ENCODE results near the gene MITF. TPM values are rescaled to one million over a fixed set of nuclear protein-coding genes. Genes with fewer than 3 reads are reported as not detected.

MITF gene
- total and polyA plus RNA-seq, 4 donors: 0.91 to 2.9 (median 2.3) TPM

GRCh38 chr3:69715204-69715603 is 24.1 kb upstream of the MITF start:
- no peaks in the 10 kb centered on the region for H3K36me3 ChIP-seq (ENCODE audit: control insufficient read depth in 4 of 4, insufficient read depth in 3 of 4, low read depth in 1 of 4, low read length in 3 of 4)
- WGBS: 82% methylated on average over 1 of the region's 1 CpG
- no peak overlapping the region for H3K9ac ChIP-seq (ENCODE audit: low read depth in 1 of 2, low read length in 2 of 2)
- H3K27ac ChIP-seq (ENCODE audit: low read depth in 1 of 2, low read length in 2 of 2): no peak overlapping the region
- H3K27me3 ChIP-seq (ENCODE audit: control insufficient read depth in 4 of 4, insufficient read depth in 4 of 4, low read length in 3 of 4): peaks cover 0 to 6% (median 0%) of the 10 kb centered on the region in 4 donors
- no peak overlapping the region for H3K4me3 ChIP-seq (ENCODE audit: low read depth in 1 of 3, low read length in 3 of 3)
- DNase-seq (ENCODE audit: low spot score): no peak
- no peaks in the 10 kb centered on the region for H3K4me1 ChIP-seq (ENCODE audit: control insufficient read depth in 4 of 4, insufficient read depth in 4 of 4, low read length in 3 of 4)
- no peaks in the 10 kb centered on the region for H3K9me3 ChIP-seq (ENCODE audit: control insufficient read depth in 4 of 4, low read length in 3 of 4)
- no peak for TF ChIP-seq MAX (IDR thresholded peaks at IDR 0.05)
- no peak for TF ChIP-seq REST (IDR thresholded peaks at IDR 0.05)
- TF ChIP-seq RAD21 (IDR thresholded peaks at IDR 0.05): no peak

- no peaks in the 10 kb centered on the region for H3K9me3 ChIP-seq (ENCODE audit: control insufficient read depth in 4 of 4, low read length in 3 of 4)
- H3K27me3 ChIP-seq (ENCODE audit: control insufficient read depth in 4 of 4, insufficient read depth in 4 of 4, low read length in 3 of 4): peaks cover 0 to 2% (median 0%) of the 10 kb centered on the region in 4 donors
- DNase-seq (ENCODE audit: low spot score): no peak
- no peak overlapping the region for H3K4me3 ChIP-seq (ENCODE audit: low read depth in 1 of 3, low read length in 3 of 3)
- no peak overlapping the region for H3K9ac ChIP-seq (ENCODE audit: low read depth in 1 of 2, low read length in 2 of 2)
- no peaks in the 10 kb centered on the region for H3K36me3 ChIP-seq (ENCODE audit: control insufficient read depth in 4 of 4, insufficient read depth in 3 of 4, low read depth in 1 of 4, low read length in 3 of 4)
- H3K27ac ChIP-seq (ENCODE audit: low read depth in 1 of 2, low read length in 2 of 2): no peak overlapping the region
- WGBS: 82% methylated on average over 5 of the region's 5 CpGs
- H3K4me1 ChIP-seq (ENCODE audit: control insufficient read depth in 4 of 4, insufficient read depth in 4 of 4, low read length in 3 of 4): no peaks in the 10 kb centered on the region
- no peak for TF ChIP-seq NR2F2 (IDR thresholded peaks at IDR 0.05)
- no peak for TF ChIP-seq ATF3 (IDR thresholded peaks at IDR 0.05)
- TF ChIP-seq FOXA1 (IDR thresholded peaks at IDR 0.05): no peak
- no peak for TF ChIP-seq GABPA (IDR thresholded peaks at IDR 0.05 in 1 of 2, conservative IDR thresholded peaks at IDR 0.05 in 1 of 2)
- TF ChIP-seq YY1 (IDR thresholded peaks at IDR 0.05): no peak
- no peak for TF ChIP-seq RAD21 (IDR thresholded peaks at IDR 0.05)
- no peak for TF ChIP-seq FOXA2 (IDR thresholded peaks at IDR 0.05)
- TF ChIP-seq HNF4G (IDR thresholded peaks at IDR 0.05): no peak
- no peak for TF ChIP-seq ZBTB33 (IDR thresholded peaks at IDR 0.05)
- no peak for TF ChIP-seq CTCF (IDR thresholded peaks at IDR 0.05; ENCODE audit: low read depth, low read length, missing input control)
- TF ChIP-seq HNF4A (conservative IDR thresholded peaks at IDR 0.05): no peak
- no peak for TF ChIP-seq SP1 (IDR thresholded peaks at IDR 0.05)
- TF ChIP-seq RXRA (IDR thresholded peaks at IDR 0.05): no peak
- TF ChIP-seq REST (IDR thresholded peaks at IDR 0.05): no peak
- no peak for TF ChIP-seq TAF1 (conservative IDR thresholded peaks at IDR 0.05)
- TF ChIP-seq JUND (IDR thresholded peaks at IDR 0.05): no peak
- no peak for TF ChIP-seq EGR1 (IDR thresholded peaks at IDR 0.05; ENCODE audit: low read depth in 2 of 2)
- no peak for TF ChIP-seq MAX (IDR thresholded peaks at IDR 0.05)
These were observed 23.1 kb upstream of the MITF start for GRCh38 chr3:69716119-69716518.
